SK-N-SH treated with all-trans-retinoic acid at 6 μM for 48 hours (cell line): ENCODE data around the gene GREB1L.

Source experiments
- ATAC-seq: fragments of 200-7000 bp; cut with Tn5 transposase; 3 replicates; pipeline ENCODE4 v1.9.1; 2020; ENCODE audit warnings: mild to moderate bottlenecking, moderate library complexity
- ARNTL ChIP-seq: fragments of 450-650 bp; formaldehyde crosslinking; IDR thresholded peaks from 2 replicates; pipeline ENCODE4 v1.5.0; 2020; ENCODE audit warnings: low read depth, mild to moderate bottlenecking, moderate library complexity, borderline replicate concordance
- BACH2 ChIP-seq: fragments of 250-450 bp; sonication (Bioruptor Pico); IDR thresholded peaks from 2 replicates; pipeline ENCODE4 v1.9.0; 2021; ENCODE audit warnings: mild to moderate bottlenecking, borderline replicate concordance
- CSDC2 ChIP-seq: fragments of 250-450 bp; sonication (Bioruptor Pico); IDR thresholded peaks from 2 replicates; pipeline ENCODE4 v1.5.0; 2020; ENCODE audit warnings: mild to moderate bottlenecking, moderate library complexity
- ESRRG ChIP-seq: fragments of 250-450 bp; sonication (Bioruptor Pico); IDR thresholded peaks from 2 replicates; pipeline ENCODE4 v1.6.1; 2021; ENCODE audit warnings: mild to moderate bottlenecking
- GLIS3 ChIP-seq: fragments of 250-450 bp; sonication (Bioruptor Pico); IDR thresholded peaks from 2 replicates; pipeline ENCODE4 v1.5.0; 2020; ENCODE audit warnings: mild to moderate bottlenecking, moderate library complexity
- ISL1 ChIP-seq: fragments of 250-450 bp; sonication (Bioruptor Pico); IDR thresholded peaks from 2 replicates; pipeline ENCODE4 v2.1.2; 2022; ENCODE audit warnings: mild to moderate bottlenecking, moderate library complexity
- OSR1 ChIP-seq: fragments of 250-450 bp; sonication (Bioruptor Pico); IDR thresholded peaks from 2 replicates; pipeline ENCODE4 v1.8.0; 2022; ENCODE audit warnings: moderate library complexity, mild to moderate bottlenecking, inconsistent platforms
- PPARA ChIP-seq: fragments of 250-450 bp; sonication (Bioruptor Pico); IDR thresholded peaks from 2 replicates; pipeline ENCODE4 v1.5.0; 2020; ENCODE audit warnings: mild to moderate bottlenecking, borderline replicate concordance
- RARB ChIP-seq: fragments of 250-450 bp; sonication (Bioruptor Pico); IDR thresholded peaks from 2 replicates; pipeline ENCODE4 v1.8.0; 2021; ENCODE audit warnings: mild to moderate bottlenecking, moderate library complexity
- SNAI2 ChIP-seq: fragments of 250-450 bp; sonication (Bioruptor Pico); IDR thresholded peaks from 2 replicates; pipeline ENCODE4 v1.5.0; 2020; ENCODE audit warnings: mild to moderate bottlenecking, moderate library complexity
- TCF4 ChIP-seq: fragments of 250-450 bp; sonication (Bioruptor Pico); IDR thresholded peaks from 2 replicates; pipeline ENCODE4 v1.8.0; 2021; ENCODE audit warnings: mild to moderate bottlenecking, moderate library complexity, borderline replicate concordance
- TOX ChIP-seq: fragments of 250-450 bp; sonication (Bioruptor Pico); IDR thresholded peaks from 2 replicates; pipeline ENCODE4 v1.8.0; 2021; ENCODE audit warnings: mild to moderate bottlenecking, moderate library complexity, borderline replicate concordance
- ZC3H10 ChIP-seq: fragments of 250-450 bp; sonication (Bioruptor Pico); IDR thresholded peaks from 2 replicates; pipeline ENCODE4 v1.5.1; 2021; ENCODE audit warnings: mild to moderate bottlenecking, moderate library complexity
- ZFP3 ChIP-seq: fragments of 250-450 bp; sonication (Bioruptor Pico); IDR thresholded peaks from 2 replicates; pipeline ENCODE4 v1.5.0; 2020; ENCODE audit warnings: mild to moderate bottlenecking, moderate library complexity
- ZFP30 ChIP-seq: fragments of 450-650 bp; formaldehyde crosslinking; IDR thresholded peaks from 2 replicates; pipeline ENCODE4 v1.5.0; 2022; ENCODE audit warnings: mild to moderate bottlenecking, moderate library complexity
- ZNF565 ChIP-seq: fragments of 450-650 bp; formaldehyde crosslinking; conservative IDR thresholded peaks from 2 replicates; pipeline ENCODE4 v1.5.0; 2020; ENCODE audit warnings: low read depth, mild to moderate bottlenecking, moderate library complexity
- ZNF8 ChIP-seq: fragments of 450-650 bp; formaldehyde crosslinking; IDR thresholded peaks from 2 replicates; pipeline ENCODE4 v1.5.0; 2020; ENCODE audit warnings: mild to moderate bottlenecking, moderate library complexity
- TF ChIP-seq, protein P1 (sequence below): fragments of 250-450 bp; sonication (Bioruptor Pico); IDR thresholded peaks from 2 replicates; pipeline ENCODE4 v1.5.0; 2020; ENCODE audit warnings: mild to moderate bottlenecking, moderate library complexity
- TF ChIP-seq, protein P2 (sequence below): fragments of 250-450 bp; sonication (Bioruptor Pico); IDR thresholded peaks from 2 replicates; pipeline ENCODE4 v1.5.1; 2021; ENCODE audit warnings: mild to moderate bottlenecking, moderate library complexity
- TF ChIP-seq, protein P3 (sequence below): fragments of 250-450 bp; sonication (Bioruptor Pico); IDR thresholded peaks from 2 replicates; pipeline ENCODE4 v1.8.0; 2021; ENCODE audit warnings: low read depth, mild to moderate bottlenecking, moderate library complexity, borderline replicate concordance
- TF ChIP-seq, protein P4 (sequence below): fragments of 250-450 bp; sonication (Bioruptor Pico); IDR thresholded peaks from 2 replicates; pipeline ENCODE4 v1.8.0; 2020; ENCODE audit warnings: mild to moderate bottlenecking, moderate library complexity, borderline replicate concordance
- TF ChIP-seq, protein P5 (sequence below): fragments of 250-450 bp; sonication (Bioruptor Pico); IDR thresholded peaks from 2 replicates; pipeline ENCODE4 v1.5.1; 2020; ENCODE audit warnings: low read depth, mild to moderate bottlenecking, moderate library complexity

Gene GREB1L

DNA sequence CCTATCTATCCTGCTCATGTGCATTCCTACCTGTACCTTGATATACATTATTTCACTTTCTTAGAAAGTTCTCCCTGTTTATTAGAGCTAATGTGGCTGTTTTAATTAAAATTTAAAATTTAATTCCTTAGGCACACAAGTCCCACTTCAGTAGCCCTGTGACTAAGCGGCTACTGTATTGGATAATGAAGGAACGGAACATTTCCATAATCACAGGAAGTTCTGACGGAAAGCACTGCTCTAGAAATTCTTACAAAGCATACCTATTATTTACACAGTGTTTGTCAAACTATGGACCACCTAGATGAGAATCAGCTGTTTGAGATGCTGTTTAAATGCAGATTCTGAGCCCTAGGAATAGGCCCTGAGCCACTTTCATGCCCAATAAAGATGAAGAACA, 13.2 kb downstream of the GREB1L start:
- TF ChIP-seq, protein P1, sequence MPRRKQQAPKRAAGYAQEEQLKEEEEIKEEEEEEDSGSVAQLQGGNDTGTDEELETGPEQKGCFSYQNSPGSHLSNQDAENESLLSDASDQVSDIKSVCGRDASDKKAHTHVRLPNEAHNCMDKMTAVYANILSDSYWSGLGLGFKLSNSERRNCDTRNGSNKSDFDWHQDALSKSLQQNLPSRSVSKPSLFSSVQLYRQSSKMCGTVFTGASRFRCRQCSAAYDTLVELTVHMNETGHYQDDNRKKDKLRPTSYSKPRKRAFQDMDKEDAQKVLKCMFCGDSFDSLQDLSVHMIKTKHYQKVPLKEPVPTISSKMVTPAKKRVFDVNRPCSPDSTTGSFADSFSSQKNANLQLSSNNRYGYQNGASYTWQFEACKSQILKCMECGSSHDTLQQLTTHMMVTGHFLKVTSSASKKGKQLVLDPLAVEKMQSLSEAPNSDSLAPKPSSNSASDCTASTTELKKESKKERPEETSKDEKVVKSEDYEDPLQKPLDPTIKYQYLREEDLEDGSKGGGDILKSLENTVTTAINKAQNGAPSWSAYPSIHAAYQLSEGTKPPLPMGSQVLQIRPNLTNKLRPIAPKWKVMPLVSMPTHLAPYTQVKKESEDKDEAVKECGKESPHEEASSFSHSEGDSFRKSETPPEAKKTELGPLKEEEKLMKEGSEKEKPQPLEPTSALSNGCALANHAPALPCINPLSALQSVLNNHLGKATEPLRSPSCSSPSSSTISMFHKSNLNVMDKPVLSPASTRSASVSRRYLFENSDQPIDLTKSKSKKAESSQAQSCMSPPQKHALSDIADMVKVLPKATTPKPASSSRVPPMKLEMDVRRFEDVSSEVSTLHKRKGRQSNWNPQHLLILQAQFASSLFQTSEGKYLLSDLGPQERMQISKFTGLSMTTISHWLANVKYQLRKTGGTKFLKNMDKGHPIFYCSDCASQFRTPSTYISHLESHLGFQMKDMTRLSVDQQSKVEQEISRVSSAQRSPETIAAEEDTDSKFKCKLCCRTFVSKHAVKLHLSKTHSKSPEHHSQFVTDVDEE (CRISPR knock-in tag) = no peak
- no peak for TF ChIP-seq TCF4 (CRISPR knock-in tag)
- TF ChIP-seq, protein P2, sequence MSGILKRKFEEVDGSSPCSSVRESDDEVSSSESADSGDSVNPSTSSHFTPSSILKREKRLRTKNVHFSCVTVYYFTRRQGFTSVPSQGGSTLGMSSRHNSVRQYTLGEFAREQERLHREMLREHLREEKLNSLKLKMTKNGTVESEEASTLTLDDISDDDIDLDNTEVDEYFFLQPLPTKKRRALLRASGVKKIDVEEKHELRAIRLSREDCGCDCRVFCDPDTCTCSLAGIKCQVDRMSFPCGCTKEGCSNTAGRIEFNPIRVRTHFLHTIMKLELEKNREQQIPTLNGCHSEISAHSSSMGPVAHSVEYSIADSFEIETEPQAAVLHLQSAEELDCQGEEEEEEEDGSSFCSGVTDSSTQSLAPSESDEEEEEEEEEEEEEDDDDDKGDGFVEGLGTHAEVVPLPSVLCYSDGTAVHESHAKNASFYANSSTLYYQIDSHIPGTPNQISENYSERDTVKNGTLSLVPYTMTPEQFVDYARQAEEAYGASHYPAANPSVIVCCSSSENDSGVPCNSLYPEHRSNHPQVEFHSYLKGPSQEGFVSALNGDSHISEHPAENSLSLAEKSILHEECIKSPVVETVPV (CRISPR knock-in tag) = no peak
- no peak for TF ChIP-seq ARNTL (CRISPR knock-in tag)
- no peak for TF ChIP-seq ZFP30 (CRISPR knock-in tag)
- no peak for TF ChIP-seq BACH2
- TF ChIP-seq, protein P3, sequence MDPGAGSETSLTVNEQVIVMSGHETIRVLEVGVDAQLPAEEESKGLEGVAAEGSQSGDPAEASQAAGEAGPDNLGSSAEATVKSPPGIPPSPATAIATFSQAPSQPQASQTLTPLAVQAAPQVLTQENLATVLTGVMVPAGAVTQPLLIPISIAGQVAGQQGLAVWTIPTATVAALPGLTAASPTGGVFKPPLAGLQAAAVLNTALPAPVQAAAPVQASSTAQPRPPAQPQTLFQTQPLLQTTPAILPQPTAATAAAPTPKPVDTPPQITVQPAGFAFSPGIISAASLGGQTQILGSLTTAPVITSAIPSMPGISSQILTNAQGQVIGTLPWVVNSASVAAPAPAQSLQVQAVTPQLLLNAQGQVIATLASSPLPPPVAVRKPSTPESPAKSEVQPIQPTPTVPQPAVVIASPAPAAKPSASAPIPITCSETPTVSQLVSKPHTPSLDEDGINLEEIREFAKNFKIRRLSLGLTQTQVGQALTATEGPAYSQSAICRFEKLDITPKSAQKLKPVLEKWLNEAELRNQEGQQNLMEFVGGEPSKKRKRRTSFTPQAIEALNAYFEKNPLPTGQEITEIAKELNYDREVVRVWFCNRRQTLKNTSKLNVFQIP = no peak
- TF ChIP-seq ZC3H10 (CRISPR knock-in tag) = no peak
- TF ChIP-seq ESRRG (CRISPR knock-in tag) = no peak
- TF ChIP-seq PPARA = no peak
- TF ChIP-seq OSR1 = no peak
- TF ChIP-seq GLIS3 (CRISPR knock-in tag) = no peak
- TF ChIP-seq ZNF8 (CRISPR knock-in tag) = no peak
- TF ChIP-seq CSDC2 (CRISPR knock-in tag) = no peak
- TF ChIP-seq, protein P4, sequence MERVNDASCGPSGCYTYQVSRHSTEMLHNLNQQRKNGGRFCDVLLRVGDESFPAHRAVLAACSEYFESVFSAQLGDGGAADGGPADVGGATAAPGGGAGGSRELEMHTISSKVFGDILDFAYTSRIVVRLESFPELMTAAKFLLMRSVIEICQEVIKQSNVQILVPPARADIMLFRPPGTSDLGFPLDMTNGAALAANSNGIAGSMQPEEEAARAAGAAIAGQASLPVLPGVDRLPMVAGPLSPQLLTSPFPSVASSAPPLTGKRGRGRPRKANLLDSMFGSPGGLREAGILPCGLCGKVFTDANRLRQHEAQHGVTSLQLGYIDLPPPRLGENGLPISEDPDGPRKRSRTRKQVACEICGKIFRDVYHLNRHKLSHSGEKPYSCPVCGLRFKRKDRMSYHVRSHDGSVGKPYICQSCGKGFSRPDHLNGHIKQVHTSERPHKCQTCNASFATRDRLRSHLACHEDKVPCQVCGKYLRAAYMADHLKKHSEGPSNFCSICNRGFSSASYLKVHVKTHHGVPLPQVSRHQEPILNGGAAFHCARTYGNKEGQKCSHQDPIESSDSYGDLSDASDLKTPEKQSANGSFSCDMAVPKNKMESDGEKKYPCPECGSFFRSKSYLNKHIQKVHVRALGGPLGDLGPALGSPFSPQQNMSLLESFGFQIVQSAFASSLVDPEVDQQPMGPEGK = no peak
- TF ChIP-seq ZFP3 (CRISPR knock-in tag) = no peak
- TF ChIP-seq ISL1 (CRISPR knock-in tag) = no peak
- no peak for TF ChIP-seq TOX (CRISPR knock-in tag)
- TF ChIP-seq, protein P5, sequence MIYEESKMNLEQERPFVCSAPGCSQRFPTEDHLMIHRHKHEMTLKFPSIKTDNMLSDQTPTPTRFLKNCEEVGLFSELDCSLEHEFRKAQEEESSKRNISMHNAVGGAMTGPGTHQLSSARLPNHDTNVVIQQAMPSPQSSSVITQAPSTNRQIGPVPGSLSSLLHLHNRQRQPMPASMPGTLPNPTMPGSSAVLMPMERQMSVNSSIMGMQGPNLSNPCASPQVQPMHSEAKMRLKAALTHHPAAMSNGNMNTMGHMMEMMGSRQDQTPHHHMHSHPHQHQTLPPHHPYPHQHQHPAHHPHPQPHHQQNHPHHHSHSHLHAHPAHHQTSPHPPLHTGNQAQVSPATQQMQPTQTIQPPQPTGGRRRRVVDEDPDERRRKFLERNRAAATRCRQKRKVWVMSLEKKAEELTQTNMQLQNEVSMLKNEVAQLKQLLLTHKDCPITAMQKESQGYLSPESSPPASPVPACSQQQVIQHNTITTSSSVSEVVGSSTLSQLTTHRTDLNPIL (CRISPR knock-in tag) = no peak
- TF ChIP-seq SNAI2 (CRISPR knock-in tag) = no peak
- TF ChIP-seq, all 23 proteins: peak for 0
- no peak for ATAC-seq

DNA sequence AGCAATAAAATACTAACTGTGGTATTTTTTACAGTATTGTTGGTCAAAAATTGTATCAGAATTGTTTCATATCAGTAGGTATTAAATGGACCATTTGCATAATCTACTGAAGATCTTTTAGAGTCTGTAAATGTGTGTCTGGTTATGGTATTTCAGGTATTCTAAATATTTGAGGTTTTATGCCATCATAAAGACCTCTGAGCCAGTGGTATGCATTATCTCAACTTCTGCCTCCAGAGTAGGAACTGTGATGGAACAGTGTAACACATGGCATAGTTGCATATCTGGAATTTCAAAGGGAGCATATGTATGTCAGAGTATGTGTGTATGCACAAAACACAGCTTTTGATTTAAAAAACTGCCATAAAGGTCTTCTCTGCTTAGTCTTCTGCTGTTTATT, 15.4 kb downstream of the GREB1L start:
- ATAC-seq = no peak
- no peak for TF ChIP-seq ZNF565 (CRISPR knock-in tag)
- TF ChIP-seq ARNTL (CRISPR knock-in tag) = no peak
- no peak for TF ChIP-seq ZC3H10 (CRISPR knock-in tag)

DNA sequence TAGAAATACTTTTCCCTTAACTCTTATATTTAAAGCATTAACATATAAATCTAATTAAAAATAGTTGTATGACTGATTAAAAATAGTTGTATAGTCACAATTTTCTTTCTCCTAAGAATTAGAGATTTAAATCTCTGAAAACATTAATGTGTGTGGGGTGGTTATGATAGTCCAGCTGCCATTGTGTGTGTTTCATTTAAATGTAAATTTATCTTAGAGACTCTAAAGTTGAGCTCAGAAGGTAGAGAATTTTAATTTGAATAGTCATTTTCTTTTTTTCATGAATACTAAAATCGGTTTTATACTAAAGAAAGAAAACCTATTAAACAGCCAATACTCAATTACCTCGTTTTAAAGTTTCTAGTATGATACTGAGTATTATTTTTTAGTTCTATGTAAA, 18.6 kb downstream of the GREB1L start:
- ATAC-seq = no peak
- no peak for TF ChIP-seq BACH2
- TF ChIP-seq RARB (CRISPR knock-in tag) = no peak
- no peak for TF ChIP-seq ESRRG (CRISPR knock-in tag)
- no peak for TF ChIP-seq CSDC2 (CRISPR knock-in tag)
- no peak for TF ChIP-seq PPARA
- TF ChIP-seq ARNTL (CRISPR knock-in tag) = no peak
- no peak for TF ChIP-seq ZNF565 (CRISPR knock-in tag)
